Neural cell (in vitro differentiated cells): ENCODE data around the gene ZNF532. TPM values are rescaled to one million over a fixed set of nuclear protein-coding genes. Genes with fewer than 3 reads are reported as not detected.

Source experiments
- H2AFZ ChIP-seq: fragments of 200-600, 300-800 bp; sonication (generic), shearing (Covaris generic); 2 replicates; pipeline ENCODE4 v1.6.0; 2014; ENCODE audit warnings: low read depth, mild to moderate bottlenecking, antibody characterized with exemption, low read length, moderate library complexity
- H3F3A ChIP-seq: fragments of 200-600 bp; shearing (Covaris generic); 2 replicates; pipeline ENCODE4 v1.6.1; 2016; ENCODE audit warnings: mild to moderate bottlenecking, moderate library complexity, mixed read lengths, antibody characterized with exemption, low read length; ENCODE audit not compliant: insufficient read depth, poor library complexity, severe bottlenecking
- H3K27ac ChIP-seq: fragments of 200-600, 300-800 bp; sonication (generic), shearing (Covaris generic); 2 replicates; pipeline ENCODE4 v1.5.1; 2014; ENCODE audit warnings: mild to moderate bottlenecking, low read length, moderate library complexity
- H3K27me3 ChIP-seq: fragments of 300-800, 200-600 bp; sonication (generic), shearing (Covaris generic); 2 replicates; pipeline ENCODE4 v1.6.0; 2014; ENCODE audit warnings: mild to moderate bottlenecking, low read depth, low read length, moderate library complexity; ENCODE audit not compliant: insufficient read depth
- H3K36me3 ChIP-seq: fragments of 300-800, 200-600 bp; sonication (generic), shearing (Covaris generic); 2 replicates; pipeline ENCODE4 v1.5.1; 2014; ENCODE audit warnings: mild to moderate bottlenecking, antibody characterized with exemption, low read length, moderate library complexity; ENCODE audit not compliant: insufficient read depth
- H3K4me2 ChIP-seq: fragments of 300-800, 200-600 bp; sonication (generic), shearing (Covaris generic); 2 replicates; pipeline ENCODE4 v1.6.0; 2014; ENCODE audit warnings: mild to moderate bottlenecking, low read length
- H3K4me3 ChIP-seq: fragments of 300-800, 200-600 bp; sonication (generic), shearing (Covaris generic); 2 replicates; pipeline ENCODE4 v1.5.1; 2014; ENCODE audit warnings: mild to moderate bottlenecking, low read length, moderate library complexity
- H3K79me2 ChIP-seq: fragments of 200-600 bp; shearing (Covaris generic); replicated peaks from 2 replicates; pipeline ENCODE4 v1.6.0; 2014; ENCODE audit warnings: mild to moderate bottlenecking, low read length, moderate library complexity; ENCODE audit not compliant: insufficient read depth
- H3K9ac ChIP-seq: fragments of 300-800, 200-600 bp; sonication (generic), shearing (Covaris generic); 2 replicates; pipeline ENCODE4 v1.6.1; 2016; ENCODE audit warnings: mild to moderate bottlenecking, low read length, mixed read lengths
- H3K9me2 ChIP-seq: fragments of 200-600 bp; shearing (Covaris generic); 2 replicates; pipeline ENCODE4 v1.6.1; 2016; ENCODE audit warnings: mild to moderate bottlenecking, low read length, mixed read lengths; ENCODE audit not compliant: insufficient read depth
- H3K9me3 ChIP-seq: fragments of 200-600, 300-800 bp; sonication (generic), shearing (Covaris generic); 2 replicates; pipeline ENCODE4 v1.6.1; 2016; ENCODE audit warnings: mild to moderate bottlenecking, mixed run types, low read length, moderate library complexity, mixed read lengths
- H4K20me1 ChIP-seq: fragments of 200-600 bp; shearing (Covaris generic); 2 replicates; pipeline ENCODE4 v1.6.1; 2016; ENCODE audit warnings: mild to moderate bottlenecking, mixed run types; ENCODE audit not compliant: insufficient read depth
- EP300 ChIP-seq: fragments of 450-650 bp; conservative IDR thresholded peaks from 2 replicates; pipeline ENCODE4 v1.6.1; 2014; ENCODE audit warnings: antibody characterized with exemption, mild to moderate bottlenecking, moderate library complexity; ENCODE audit not compliant: poor library complexity, severe bottlenecking
- EZH2 ChIP-seq: fragments of 200-600, 300-800 bp; shearing (Covaris generic), sonication (generic); IDR thresholded peaks from 2 replicates; pipeline ENCODE4 v1.6.1; 2014; ENCODE audit warnings: antibody characterized with exemption, low read length, borderline replicate concordance, mild to moderate bottlenecking; ENCODE audit not compliant: insufficient read depth, poor library complexity, severe bottlenecking
- MXI1 ChIP-seq: fragments of 450-650 bp; conservative IDR thresholded peaks from 2 replicates; pipeline ENCODE4 v1.6.1; 2014; ENCODE audit warnings: antibody characterized with exemption, mild to moderate bottlenecking; ENCODE audit not compliant: poor library complexity, severe bottlenecking
- POLR2AphosphoS5 ChIP-seq: IDR thresholded peaks from 2 replicates; pipeline ENCODE4 v1.6.1; 2012
- RAD21 ChIP-seq: fragments of 450-650 bp; conservative IDR thresholded peaks from 2 replicates; pipeline ENCODE4 v1.6.1; 2014; ENCODE audit warnings: antibody characterized with exemption, mild to moderate bottlenecking, moderate library complexity
- REST ChIP-seq: IDR thresholded peaks from 2 replicates; pipeline ENCODE4 v1.6.1; 2012; ENCODE audit warnings: borderline replicate concordance
- SMC3 ChIP-seq: fragments of 450-650 bp; conservative IDR thresholded peaks from 2 replicates; pipeline ENCODE4 v1.6.1; 2014; ENCODE audit warnings: antibody characterized with exemption, mild to moderate bottlenecking, moderate library complexity; ENCODE audit not compliant: poor library complexity
- TAF1 ChIP-seq: IDR thresholded peaks from 2 replicates; pipeline ENCODE4 v1.6.1; 2012; ENCODE audit warnings: low read depth
- polyA plus RNA-seq: library from polyadenylated mRNA; depleted of rRNA; stranded (reverse); fragments of >200 nt; gene quantifications from 2 replicates; pipeline ENCODE4 v1.2.3, GENCODE V29; 2014
- TF ChIP-seq, protein P1 (sequence below): fragments of 450-650 bp; IDR thresholded peaks from 2 replicates; pipeline ENCODE4 v1.5.1; 2014; ENCODE audit warnings: antibody characterized with exemption, mild to moderate bottlenecking, moderate library complexity; ENCODE audit not compliant: poor library complexity, severe bottlenecking

ZNF532 gene
- polyA plus RNA-seq, 1 donor from 2014 or later, result 119 TPM

DNA sequence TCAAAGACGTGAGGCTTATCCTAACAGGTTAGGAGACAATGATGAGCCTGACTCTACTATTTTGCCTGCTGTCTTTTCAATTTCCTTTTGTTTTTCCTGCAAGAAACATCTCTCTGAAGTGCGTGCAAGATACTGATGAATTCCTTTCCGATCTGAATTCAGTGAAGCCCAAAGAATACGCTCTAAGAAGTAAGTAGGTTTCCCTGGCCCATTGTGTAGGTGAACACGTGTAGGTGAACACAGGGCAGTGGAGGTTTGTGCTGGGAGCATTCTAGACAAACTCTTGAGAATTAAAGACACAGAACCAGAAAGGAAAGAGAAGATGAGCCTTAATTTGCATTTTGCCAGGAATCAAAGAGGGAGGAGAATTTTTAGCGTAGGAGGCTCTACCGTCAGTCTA is 132.0 kb downstream of the ZNF532 start:
- H3F3A ChIP-seq, result no peaks in the 10 kb centered on the region
- H3K36me3 ChIP-seq, result no peaks in the 10 kb centered on the region
- H3K4me3 ChIP-seq, result no peak overlapping the region
- no peak overlapping the region for H3K4me2 ChIP-seq
- no peak overlapping the region for H2AFZ ChIP-seq
- no peaks in the 10 kb centered on the region for H3K9me3 ChIP-seq
- no peaks in the 10 kb centered on the region for H3K9me2 ChIP-seq
- TF ChIP-seq POLR2AphosphoS5 (no peak), SMC3 (no peak), MXI1 (no peak), REST (no peak), TAF1 (no peak), EP300 (no peak)
- TF ChIP-seq, protein P1, sequence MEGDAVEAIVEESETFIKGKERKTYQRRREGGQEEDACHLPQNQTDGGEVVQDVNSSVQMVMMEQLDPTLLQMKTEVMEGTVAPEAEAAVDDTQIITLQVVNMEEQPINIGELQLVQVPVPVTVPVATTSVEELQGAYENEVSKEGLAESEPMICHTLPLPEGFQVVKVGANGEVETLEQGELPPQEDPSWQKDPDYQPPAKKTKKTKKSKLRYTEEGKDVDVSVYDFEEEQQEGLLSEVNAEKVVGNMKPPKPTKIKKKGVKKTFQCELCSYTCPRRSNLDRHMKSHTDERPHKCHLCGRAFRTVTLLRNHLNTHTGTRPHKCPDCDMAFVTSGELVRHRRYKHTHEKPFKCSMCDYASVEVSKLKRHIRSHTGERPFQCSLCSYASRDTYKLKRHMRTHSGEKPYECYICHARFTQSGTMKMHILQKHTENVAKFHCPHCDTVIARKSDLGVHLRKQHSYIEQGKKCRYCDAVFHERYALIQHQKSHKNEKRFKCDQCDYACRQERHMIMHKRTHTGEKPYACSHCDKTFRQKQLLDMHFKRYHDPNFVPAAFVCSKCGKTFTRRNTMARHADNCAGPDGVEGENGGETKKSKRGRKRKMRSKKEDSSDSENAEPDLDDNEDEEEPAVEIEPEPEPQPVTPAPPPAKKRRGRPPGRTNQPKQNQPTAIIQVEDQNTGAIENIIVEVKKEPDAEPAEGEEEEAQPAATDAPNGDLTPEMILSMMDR, result no peak
- H3K27ac ChIP-seq, result no peak overlapping the region
- no peaks in the 10 kb centered on the region for H3K79me2 ChIP-seq
- H4K20me1 ChIP-seq, result no peaks in the 10 kb centered on the region
- no peaks in the 10 kb centered on the region for H3K27me3 ChIP-seq
- no peak overlapping the region for H3K9ac ChIP-seq

- Histone ChIP-seq H3K79me2 (no peaks in the 10 kb centered on the region), H2AFZ (no peak overlapping the region), H3K9ac (no peak overlapping the region), H3K9me3 (no peaks in the 10 kb centered on the region), H3F3A (no peaks in the 10 kb centered on the region), H3K27ac (no peak overlapping the region), H3K4me2 (no peak overlapping the region), H4K20me1 (no peaks in the 10 kb centered on the region), H3K27me3 (no peaks in the 10 kb centered on the region), H3K36me3 (no peaks in the 10 kb centered on the region), H3K4me3 (no peak overlapping the region), H3K9me2 (no peaks in the 10 kb centered on the region)
- TF ChIP-seq EZH2 (no peak), EP300 (no peak), SMC3 (no peak), POLR2AphosphoS5 (no peak), REST (no peak), RAD21 (no peak), MXI1 (no peak)
Observed at GRCh38 chr18:58997811-58998337, 133.2 kb downstream of the ZNF532 start.
